ENCODE data around the gene ABO.

GRCh38 chr9:133205996-133206931, 68.7 kb downstream of the ABO start:
- TF ChIP-seq CTCF (IDR thresholded peaks at IDR 0.05; ENCODE audit: insufficient read depth, low read length, poor library complexity, severe bottlenecking) = no peak
- TF ChIP-seq EZH2phosphoT487 (conservative IDR thresholded peaks at IDR 0.05; ENCODE audit: low read length) = no peak
